ENCODE data around the gene MIA2. TPM values are rescaled to one million over a fixed set of nuclear protein-coding genes. Genes with fewer than 3 reads are reported as not detected.

Gene MIA2
- total RNA-seq, 4 donors from 2014 or later, result 54.1 to 83.0 (median 71.4) TPM

GRCh38 chr14:39272918-39273317, 39.2 kb downstream of the MIA2 start:
- no peak for DNase-seq
- TF ChIP-seq, protein P1, sequence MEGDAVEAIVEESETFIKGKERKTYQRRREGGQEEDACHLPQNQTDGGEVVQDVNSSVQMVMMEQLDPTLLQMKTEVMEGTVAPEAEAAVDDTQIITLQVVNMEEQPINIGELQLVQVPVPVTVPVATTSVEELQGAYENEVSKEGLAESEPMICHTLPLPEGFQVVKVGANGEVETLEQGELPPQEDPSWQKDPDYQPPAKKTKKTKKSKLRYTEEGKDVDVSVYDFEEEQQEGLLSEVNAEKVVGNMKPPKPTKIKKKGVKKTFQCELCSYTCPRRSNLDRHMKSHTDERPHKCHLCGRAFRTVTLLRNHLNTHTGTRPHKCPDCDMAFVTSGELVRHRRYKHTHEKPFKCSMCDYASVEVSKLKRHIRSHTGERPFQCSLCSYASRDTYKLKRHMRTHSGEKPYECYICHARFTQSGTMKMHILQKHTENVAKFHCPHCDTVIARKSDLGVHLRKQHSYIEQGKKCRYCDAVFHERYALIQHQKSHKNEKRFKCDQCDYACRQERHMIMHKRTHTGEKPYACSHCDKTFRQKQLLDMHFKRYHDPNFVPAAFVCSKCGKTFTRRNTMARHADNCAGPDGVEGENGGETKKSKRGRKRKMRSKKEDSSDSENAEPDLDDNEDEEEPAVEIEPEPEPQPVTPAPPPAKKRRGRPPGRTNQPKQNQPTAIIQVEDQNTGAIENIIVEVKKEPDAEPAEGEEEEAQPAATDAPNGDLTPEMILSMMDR (IDR thresholded peaks at IDR 0.05), result no peak
- no peak for TF ChIP-seq EP300 (IDR thresholded peaks at IDR 0.05; ENCODE audit: low read depth)
- no peak for TF ChIP-seq POLR2AphosphoS5 (IDR thresholded peaks at IDR 0.05)
- TF ChIP-seq POLR2A (IDR thresholded peaks at IDR 0.05), result no peak
- intact Hi-C loops (cut with DNase I; ENCODE audit: low total_unique reads), result no loop called here
- H3K4me1 ChIP-seq, result peaks cover 0 to 37% (median 12%) of the 10 kb centered on the region in 4 donors
- in situ Hi-C loops (cut with MboI; ENCODE audit: low pct_ligation_motif_present in 1 of 4, low pct_unique_long_range_greater_than_20kb in 1 of 4, low sequenced_read_pairs in 3 of 4), result no loop called here
- H3K36me3 ChIP-seq, result no peaks in the 10 kb centered on the region
- 90 to 100% methylated on average over 1 of the region's 1 CpG for WGBS, 2 donors (ENCODE audit: low coverage in 1 of 2)
- no peaks in the 10 kb centered on the region for H3K9me3 ChIP-seq
- H3K4me3 ChIP-seq, result no peak overlapping the region
- no peaks in the 10 kb centered on the region for H3K27me3 ChIP-seq
- H3K27ac ChIP-seq, result no peak overlapping the region

DNA sequence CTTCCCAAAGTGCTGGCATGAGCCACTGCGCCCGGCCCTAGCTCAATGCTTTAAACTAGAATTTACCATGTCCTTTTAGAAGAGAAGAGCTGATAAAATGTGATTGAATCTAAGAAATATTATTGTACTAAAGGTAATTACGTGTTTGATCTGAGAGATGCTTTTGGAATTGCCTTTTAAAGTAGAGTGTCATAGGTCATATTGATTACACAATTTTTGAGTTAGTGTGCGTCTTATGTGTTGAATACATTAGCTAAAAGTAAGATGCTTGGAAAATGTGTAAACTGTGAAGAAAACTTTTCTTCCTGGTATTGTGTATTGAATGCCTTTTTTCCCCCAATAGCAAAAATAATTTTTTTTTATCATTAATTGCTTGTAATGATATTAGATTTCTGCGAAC, 41.7 kb downstream of the MIA2 start:
- no peaks in the 10 kb centered on the region for H3K27me3 ChIP-seq
- TF ChIP-seq POLR2A (IDR thresholded peaks at IDR 0.05), result no peak
- TF ChIP-seq EP300 (IDR thresholded peaks at IDR 0.05; ENCODE audit: low read depth), result no peak
- TF ChIP-seq, protein P1 (IDR thresholded peaks at IDR 0.05), result no peak
- TF ChIP-seq POLR2AphosphoS5 (IDR thresholded peaks at IDR 0.05), result no peak
- no peak overlapping the region for H3K4me3 ChIP-seq
- peaks cover 0 to 13% (median 0%) of the 10 kb centered on the region in 4 donors for H3K4me1 ChIP-seq
- in situ Hi-C loops (cut with MboI; ENCODE audit: low pct_ligation_motif_present in 1 of 4, low pct_unique_long_range_greater_than_20kb in 1 of 4, low sequenced_read_pairs in 3 of 4) (no loop called here), intact Hi-C loops (cut with DNase I; ENCODE audit: low total_unique reads) (no loop called here)
- no peak for DNase-seq
- peaks cover 0 to 13% (median 0%) of the 10 kb centered on the region in 4 donors for H3K36me3 ChIP-seq
- no peaks in the 10 kb centered on the region for H3K9me3 ChIP-seq
- WGBS, 2 donors (ENCODE audit: low coverage in 1 of 2), result 92 to 100% methylated on average over 5 of the region's 5 CpGs
- no peak overlapping the region for H3K27ac ChIP-seq

GRCh38 chr14:39276005-39276404, 42.3 kb downstream of the MIA2 start:
- intact Hi-C loops (cut with DNase I; ENCODE audit: low total_unique reads) (no loop called here), in situ Hi-C loops (cut with MboI; ENCODE audit: low pct_ligation_motif_present in 1 of 4, low pct_unique_long_range_greater_than_20kb in 1 of 4, low sequenced_read_pairs in 3 of 4) (no loop called here)
- peaks cover 0 to 9% (median 0%) of the 10 kb centered on the region in 4 donors for H3K4me1 ChIP-seq
- no peaks in the 10 kb centered on the region for H3K9me3 ChIP-seq
- H3K36me3 ChIP-seq, result peaks cover 0 to 13% (median under 1%) of the 10 kb centered on the region in 4 donors
- H3K27ac ChIP-seq, result no peak overlapping the region
- DNase-seq, result no peak
- no peaks in the 10 kb centered on the region for H3K27me3 ChIP-seq
- 91 to 97% methylated on average over 1 of the region's 1 CpG for WGBS, 2 donors (ENCODE audit: low coverage in 1 of 2)
- TF ChIP-seq, protein P1 (IDR thresholded peaks at IDR 0.05), result no peak
- TF ChIP-seq POLR2A (IDR thresholded peaks at IDR 0.05) (no peak), EP300 (IDR thresholded peaks at IDR 0.05; ENCODE audit: low read depth) (no peak), POLR2AphosphoS5 (IDR thresholded peaks at IDR 0.05) (no peak)
- H3K4me3 ChIP-seq, result no peak overlapping the region

DNA sequence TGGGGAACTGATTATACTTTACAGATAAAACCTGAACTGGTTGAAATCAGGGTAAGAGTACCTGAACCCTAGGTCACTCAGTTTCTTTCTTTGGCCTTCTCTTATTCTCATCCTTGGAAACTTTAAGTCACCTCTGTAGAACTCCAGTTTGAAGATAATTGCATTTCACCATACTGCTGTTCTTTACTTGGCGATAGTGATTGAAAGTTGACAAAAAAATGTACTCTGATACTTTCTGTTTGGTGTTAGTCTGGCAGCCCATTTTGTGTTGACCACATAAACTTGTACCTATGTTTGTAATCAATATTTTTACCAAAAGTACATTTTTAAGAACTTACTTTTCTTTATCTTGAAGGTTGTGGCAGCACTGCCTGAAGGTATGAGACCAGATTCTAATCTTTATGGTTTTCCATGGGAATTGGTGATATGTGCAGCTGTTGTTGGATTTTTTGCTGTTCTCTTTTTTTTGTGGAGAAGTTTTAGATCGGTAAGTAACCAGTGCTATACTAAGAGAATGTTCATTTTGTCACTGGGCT, 42.9 kb downstream of the MIA2 start:
- H3K4me1 ChIP-seq, result peaks cover 0 to 9% (median 0%) of the 10 kb centered on the region in 4 donors
- H3K27me3 ChIP-seq, result no peaks in the 10 kb centered on the region
- WGBS, 2 donors (ENCODE audit: low coverage in 1 of 2), result 96 to 98% methylated on average over 2 of the region's 2 CpGs
- no peak overlapping the region for H3K4me3 ChIP-seq
- TF ChIP-seq POLR2AphosphoS5 (IDR thresholded peaks at IDR 0.05) (no peak), EP300 (IDR thresholded peaks at IDR 0.05; ENCODE audit: low read depth) (no peak), POLR2A (IDR thresholded peaks at IDR 0.05) (no peak)
- TF ChIP-seq, protein P1 (IDR thresholded peaks at IDR 0.05), result no peak
- H3K27ac ChIP-seq, result no peak overlapping the region
- intact Hi-C loops (cut with DNase I; ENCODE audit: low total_unique reads) (no loop called here), in situ Hi-C loops (cut with MboI; ENCODE audit: low pct_ligation_motif_present in 1 of 4, low pct_unique_long_range_greater_than_20kb in 1 of 4, low sequenced_read_pairs in 3 of 4) (no loop called here)
- no peak for DNase-seq
- H3K9me3 ChIP-seq, result no peaks in the 10 kb centered on the region
- peaks cover 0 to 13% (median 2%) of the 10 kb centered on the region in 4 donors for H3K36me3 ChIP-seq

All from transverse colon (tissue), 4 donors.